ENCODE results near the gene SPNS3. TPM values are rescaled to one million over a fixed set of nuclear protein-coding genes. Genes with fewer than 3 reads are reported as not detected.
A peak's percentile ranks its signal among the peaks of the same experiment; 100 is the strongest.

SPNS3 gene
- total and polyA plus RNA-seq, 8 donors = 0.08 to 0.96 (median 0.67) TPM

DNA sequence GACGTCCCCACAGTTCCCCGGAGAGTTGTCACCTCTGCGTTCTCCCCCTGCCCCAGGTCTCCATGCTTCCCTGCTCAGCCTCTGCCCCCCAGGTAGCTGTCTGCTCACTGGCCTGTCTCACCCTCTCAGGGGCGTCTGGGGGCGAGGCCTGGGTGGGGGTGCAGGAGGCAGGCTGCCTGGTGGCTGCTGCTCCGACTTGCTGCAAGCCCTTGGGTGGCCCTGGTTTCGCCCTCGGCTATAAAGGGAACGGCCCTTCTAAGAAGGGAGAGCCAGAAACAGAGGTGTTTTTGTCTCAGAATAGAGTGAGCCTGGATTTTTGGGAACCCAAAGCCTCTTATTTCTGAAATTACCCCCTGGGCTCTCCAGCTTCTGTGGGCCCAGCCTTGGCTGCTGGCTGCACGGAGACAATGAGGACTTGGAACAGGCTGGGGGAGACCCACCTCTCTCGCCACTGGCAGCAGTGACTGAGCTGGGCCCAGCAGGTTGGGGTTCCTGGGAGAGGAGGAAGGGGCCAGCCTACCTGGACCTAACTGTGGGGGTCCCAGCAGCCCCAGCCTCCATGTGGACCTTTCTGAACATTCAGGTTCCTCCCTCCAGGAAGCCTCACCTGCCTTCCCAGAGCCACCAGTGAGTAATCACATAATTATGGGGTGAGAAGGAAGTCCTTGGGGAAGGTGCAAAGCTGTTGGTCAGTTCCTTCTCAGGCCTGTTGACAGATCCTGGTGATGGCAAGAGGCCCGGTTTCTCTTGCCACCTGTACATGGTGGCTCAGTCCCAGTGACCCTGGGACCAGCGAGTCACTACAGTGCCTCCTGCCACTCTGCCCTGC lies 49.5 kb downstream of the SPNS3 start:
- peak overlapping the region in 1 of 4 donors; percentile 18 for H3K4me3 ChIP-seq
- intact Hi-C loops (cut with DNase I) = no loop called here
- peak in 5 of 6 donors; percentile 72 to 89 (median 87) for DNase-seq
- peak; percentile 85 to 90 (median 90) for ATAC-seq
- H3K27me3 ChIP-seq = no peaks in the 10 kb centered on the region
- peak overlapping the region; percentile 75 to 97 (median 88) for H3K27ac ChIP-seq
- TF ChIP-seq CTCF (IDR thresholded peaks at IDR 0.05) = no peak
- peaks cover 7 to 27% (median 15%) of the 10 kb centered on the region in 3 donors for H3K4me1 ChIP-seq
- H3K36me3 ChIP-seq = no peaks in the 10 kb centered on the region
- WGBS, 2 donors = 63 to 65% methylated on average over 13 of the region's 13 CpGs
- no peaks in the 10 kb centered on the region for H3K9me3 ChIP-seq
- FAIRE-seq = no peak

DNA sequence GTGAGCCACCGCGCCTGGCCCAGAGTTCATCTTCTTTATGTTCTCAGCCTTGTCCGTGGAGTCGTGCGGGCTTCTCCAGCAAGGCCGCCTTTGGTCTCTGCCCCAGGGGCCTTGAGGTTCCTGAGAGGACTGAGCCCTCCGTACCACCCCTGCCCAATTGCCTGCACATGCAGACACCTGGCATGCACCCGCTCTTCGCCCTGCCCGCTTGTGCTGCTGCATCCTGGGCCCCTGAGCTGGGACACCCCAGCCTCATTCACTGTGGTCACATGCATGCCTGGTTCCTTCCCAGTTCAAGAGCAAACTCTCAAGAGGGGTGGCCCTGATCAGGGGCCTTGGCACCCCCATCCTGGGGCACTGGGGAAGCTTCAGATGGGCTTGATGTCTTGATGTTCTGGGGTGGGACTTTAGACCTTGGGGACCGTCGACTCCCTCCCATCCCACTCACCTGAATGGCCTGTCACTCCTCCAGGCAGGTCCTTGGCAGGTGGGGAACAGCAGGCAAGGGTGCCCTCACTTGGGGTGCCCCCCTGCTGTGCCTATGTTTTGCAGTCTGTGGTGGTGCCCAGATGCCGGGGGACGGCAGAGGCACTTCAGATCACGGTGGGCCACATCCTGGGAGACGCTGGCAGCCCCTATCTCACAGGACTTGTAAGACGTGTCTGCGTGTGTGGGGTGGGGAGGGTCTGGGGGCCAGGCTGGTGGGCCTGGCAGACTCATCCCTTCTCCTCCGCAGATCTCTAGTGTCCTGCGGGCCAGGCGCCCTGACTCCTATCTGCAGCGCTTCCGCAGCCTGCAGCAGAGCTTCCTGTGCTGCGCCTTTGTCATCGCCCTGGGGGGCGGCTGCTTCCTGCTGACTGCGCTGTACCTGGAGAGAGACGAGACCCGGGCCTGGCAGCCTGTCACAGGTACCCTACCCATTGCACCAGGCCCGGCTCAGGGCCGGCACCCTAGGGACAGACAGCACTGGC lies 52.2 kb downstream of the SPNS3 start:
- FAIRE-seq = no peak
- no peak for ATAC-seq
- Histone ChIP-seq H3K36me3 (no peaks in the 10 kb centered on the region), H3K27ac (no peak overlapping the region), H3K4me1 (peaks cover 7 to 24% (median 15%) of the 10 kb centered on the region in 3 donors), H3K27me3 (no peaks in the 10 kb centered on the region), H3K4me3 (no peak overlapping the region), H3K9me3 (no peaks in the 10 kb centered on the region)
- WGBS, 2 donors = 87 to 91% methylated on average over 31 of the region's 31 CpGs
- no peak for TF ChIP-seq CTCF (IDR thresholded peaks at IDR 0.05)
- intact Hi-C loops (cut with DNase I) = no loop called here
- no peak for DNase-seq

DNA sequence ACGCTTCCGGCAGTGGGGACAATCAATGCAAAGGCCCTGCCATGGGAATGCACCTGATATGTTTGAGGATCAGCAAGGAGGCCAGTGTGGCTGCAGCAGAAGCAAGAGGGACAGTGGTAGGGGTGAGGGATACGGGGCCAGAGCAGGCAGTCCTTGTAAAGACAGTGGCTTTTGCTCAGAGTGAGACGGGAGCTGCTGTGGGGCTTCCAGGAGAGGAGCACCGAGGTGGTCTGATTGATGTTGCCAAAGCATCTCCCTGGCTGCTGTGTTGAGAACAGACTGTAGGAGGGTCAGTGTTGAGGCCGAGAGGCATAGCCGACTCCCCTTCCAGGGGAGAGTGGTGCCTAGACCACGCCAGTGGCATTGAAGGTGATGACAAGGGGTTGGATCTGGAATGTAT lies 53.6 kb downstream of the SPNS3 start:
- Histone ChIP-seq H3K27ac (no peak overlapping the region), H3K4me1 (peaks cover 7 to 15% (median 14%) of the 10 kb centered on the region in 3 donors), H3K9me3 (no peaks in the 10 kb centered on the region), H3K4me3 (no peak overlapping the region), H3K36me3 (no peaks in the 10 kb centered on the region), H3K27me3 (no peaks in the 10 kb centered on the region)
- no peak for DNase-seq
- no peak for FAIRE-seq
- intact Hi-C loops (cut with DNase I) = no loop called here
- WGBS, 2 donors = 89 to 94% methylated on average over 8 of the region's 8 CpGs
- TF ChIP-seq CTCF (IDR thresholded peaks at IDR 0.05) = no peak
- no peak for ATAC-seq

- H3K9me3 ChIP-seq = no peaks in the 10 kb centered on the region
- H3K4me1 ChIP-seq = peaks cover 6 to 10% (median 9%) of the 10 kb centered on the region in 3 donors
- intact Hi-C loops (cut with DNase I) = no loop called here
- DNase-seq (no peak), FAIRE-seq (no peak), ATAC-seq (no peak)
- no peak overlapping the region for H3K27ac ChIP-seq
- H3K36me3 ChIP-seq = no peaks in the 10 kb centered on the region
- H3K27me3 ChIP-seq = no peaks in the 10 kb centered on the region
- 84 to 86% methylated on average over 23 to 24 of the region's 24 CpGs for WGBS, 2 donors
- TF ChIP-seq CTCF (IDR thresholded peaks at IDR 0.05) = no peak
- H3K4me3 ChIP-seq = no peak overlapping the region
Observed at GRCh38 chr17:4487820-4488716, 54.3 kb downstream of the SPNS3 start.
